Epithelial cell of proximal tubule (primary cell): Measurements from ENCODE around the gene ADGRB3. TPM values are rescaled to one million over a fixed set of nuclear protein-coding genes. Genes with fewer than 3 reads are reported as not detected.

Experiments used
- DNase-seq: peaks from one replicate; pipeline ENCODE4 v3.0.0-alpha.2; 2011; ENCODE audit warnings: low read depth
- H3K4me3 ChIP-seq: 2 replicates; pipeline ENCODE4 v1.5.1; 2011; ENCODE audit warnings: low read depth, mild to moderate bottlenecking, low read length
- total RNA-seq: library from RNA; depleted of rRNA; stranded (reverse); fragments of >200 nt; gene quantifications from 2 replicates; pipeline ENCODE4 v1.2.3, GENCODE V29; 2015
- TF ChIP-seq, protein P1 (sequence below): conservative IDR thresholded peaks from 2 replicates; pipeline ENCODE4 v1.5.1; 2012; ENCODE audit warnings: low read depth, mild to moderate bottlenecking, low read length

ADGRB3 gene
- total RNA-seq, 1 donor from 2014 or later, result 4.7 TPM

- no peak overlapping the region for H3K4me3 ChIP-seq
- DNase-seq, result no peak
- TF ChIP-seq, protein P1, sequence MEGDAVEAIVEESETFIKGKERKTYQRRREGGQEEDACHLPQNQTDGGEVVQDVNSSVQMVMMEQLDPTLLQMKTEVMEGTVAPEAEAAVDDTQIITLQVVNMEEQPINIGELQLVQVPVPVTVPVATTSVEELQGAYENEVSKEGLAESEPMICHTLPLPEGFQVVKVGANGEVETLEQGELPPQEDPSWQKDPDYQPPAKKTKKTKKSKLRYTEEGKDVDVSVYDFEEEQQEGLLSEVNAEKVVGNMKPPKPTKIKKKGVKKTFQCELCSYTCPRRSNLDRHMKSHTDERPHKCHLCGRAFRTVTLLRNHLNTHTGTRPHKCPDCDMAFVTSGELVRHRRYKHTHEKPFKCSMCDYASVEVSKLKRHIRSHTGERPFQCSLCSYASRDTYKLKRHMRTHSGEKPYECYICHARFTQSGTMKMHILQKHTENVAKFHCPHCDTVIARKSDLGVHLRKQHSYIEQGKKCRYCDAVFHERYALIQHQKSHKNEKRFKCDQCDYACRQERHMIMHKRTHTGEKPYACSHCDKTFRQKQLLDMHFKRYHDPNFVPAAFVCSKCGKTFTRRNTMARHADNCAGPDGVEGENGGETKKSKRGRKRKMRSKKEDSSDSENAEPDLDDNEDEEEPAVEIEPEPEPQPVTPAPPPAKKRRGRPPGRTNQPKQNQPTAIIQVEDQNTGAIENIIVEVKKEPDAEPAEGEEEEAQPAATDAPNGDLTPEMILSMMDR, result no peak
Observed at GRCh38 chr6:69408886-69409285, 773.8 kb downstream of the ADGRB3 start.

GRCh38 chr6:69416776-69417175 lies 781.7 kb downstream of the ADGRB3 start:
- H3K4me3 ChIP-seq, result no peak overlapping the region
- TF ChIP-seq, protein P1, result no peak
- DNase-seq, result no peak

DNA sequence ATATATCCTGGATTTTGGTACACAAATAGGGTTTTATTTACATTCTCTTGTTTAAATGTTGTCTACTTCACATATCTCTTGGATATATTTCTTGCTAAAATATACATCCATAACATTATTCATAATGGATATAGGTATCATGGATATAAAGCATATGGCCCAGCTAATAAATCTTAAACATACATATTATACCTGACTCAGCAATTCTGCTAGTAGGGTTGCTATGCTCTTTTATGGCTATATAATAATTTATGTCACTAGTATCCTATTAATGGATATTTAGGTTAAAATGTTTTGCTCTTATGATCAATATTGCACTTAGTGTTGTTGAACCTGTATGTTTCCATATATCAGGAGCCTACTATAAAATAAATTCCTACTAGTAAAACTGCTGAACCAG lies 786.2 kb downstream of the ADGRB3 start:
- DNase-seq, result no peak
- no peak overlapping the region for H3K4me3 ChIP-seq
- TF ChIP-seq, protein P1, result no peak

GRCh38 chr6:69422020-69422419 lies 786.9 kb downstream of the ADGRB3 start:
- TF ChIP-seq, protein P1, result no peak
- DNase-seq, result no peak
- H3K4me3 ChIP-seq, result no peak overlapping the region

- DNase-seq, result no peak
- no peak overlapping the region for H3K4me3 ChIP-seq
- TF ChIP-seq, protein P1, result no peak
Observed at GRCh38 chr6:69422475-69422874, 787.4 kb downstream of the ADGRB3 start.

GRCh38 chr6:69423785-69424184 lies 788.7 kb downstream of the ADGRB3 start:
- TF ChIP-seq, protein P1, result no peak

DNA sequence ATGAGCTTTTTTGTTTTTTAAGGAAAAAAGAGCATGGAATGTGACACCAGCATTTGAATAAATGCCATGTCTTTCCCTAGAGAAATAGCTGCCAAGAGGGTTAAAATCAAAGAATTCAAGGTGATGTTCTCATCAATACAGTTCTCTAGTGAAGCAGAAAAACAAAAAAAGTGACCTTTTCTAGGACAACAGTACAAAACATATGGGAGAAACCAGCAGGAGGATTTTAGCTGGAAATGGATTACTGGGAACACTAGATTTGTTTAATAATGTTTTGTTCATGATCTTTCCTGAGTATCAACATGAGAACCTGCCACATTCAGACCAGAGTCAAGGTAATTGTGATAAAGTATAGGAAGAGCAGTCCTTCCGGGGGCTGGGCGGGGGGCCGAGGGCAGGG lies 789.5 kb downstream of the ADGRB3 start:
- no peak overlapping the region for H3K4me3 ChIP-seq
- TF ChIP-seq, protein P1, result no peak
- DNase-seq, result no peak

More at GRCh38 chr6:69423785-69424184, 788.7 kb downstream of the ADGRB3 start:
- no peak overlapping the region for H3K4me3 ChIP-seq
- no peak for DNase-seq
